HG03175 (cell line): Measurements from ENCODE around the gene FAM3A.
"Not testable (repeated sequence)": the region's sequence is repeated elsewhere in the genome, so short reads cannot be mapped to it uniquely, and the experiment has no call there.

Source experiments
- ATAC-seq: cut with Tn5 transposase; IDR thresholded peaks from one replicate; pipeline ENCODE4 v1.9.1; 2021; ENCODE audit warnings: mild to moderate bottlenecking, moderate library complexity; ENCODE audit not compliant: unreplicated experiment

Gene FAM3A

DNA sequence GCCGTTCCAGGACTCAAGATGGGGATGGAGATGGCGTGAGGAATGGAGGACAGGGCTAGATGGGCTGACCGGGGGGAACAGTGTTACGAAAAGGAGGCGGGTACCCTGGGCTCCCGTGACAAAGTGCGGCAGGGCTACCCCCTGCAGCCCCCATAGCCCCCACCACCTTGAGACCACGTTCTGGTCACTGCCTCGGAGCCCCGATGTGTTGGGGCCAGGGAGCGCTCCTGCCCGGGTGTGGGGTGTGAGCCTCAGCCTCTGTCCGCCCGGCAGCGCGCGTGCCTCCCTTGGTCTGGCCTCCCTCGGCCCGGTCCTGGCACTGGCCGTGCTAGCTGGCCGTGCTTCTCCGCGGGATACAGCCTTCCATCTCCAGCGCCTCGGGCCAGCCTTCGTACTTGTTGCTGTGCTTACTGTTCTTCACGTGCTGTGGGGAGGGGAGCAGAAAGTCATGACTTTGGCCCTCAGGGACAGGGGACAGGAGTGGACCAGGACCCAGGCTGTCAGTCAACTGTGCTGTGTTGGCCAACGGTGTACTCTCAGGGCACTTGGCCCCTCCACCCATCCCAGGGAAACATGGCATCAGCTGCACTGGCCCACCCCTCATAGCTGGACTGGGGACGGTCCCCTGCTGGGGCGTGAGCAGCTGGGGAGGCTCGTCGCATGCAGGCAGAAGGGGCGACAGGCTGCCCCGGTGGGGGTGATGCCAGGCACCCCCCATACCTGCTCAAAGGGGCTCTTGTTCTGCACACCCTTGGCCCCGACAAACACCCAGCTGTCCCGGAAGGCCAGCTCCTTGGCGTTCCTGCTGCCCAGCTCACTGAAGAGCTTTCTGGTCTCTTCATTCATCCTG, 9.3 kb downstream of the FAM3A start:
- no peak for ATAC-seq

- no peak for ATAC-seq
These were observed 10.3 kb downstream of the FAM3A start for GRCh38 chrX:154505734-154506133.

DNA sequence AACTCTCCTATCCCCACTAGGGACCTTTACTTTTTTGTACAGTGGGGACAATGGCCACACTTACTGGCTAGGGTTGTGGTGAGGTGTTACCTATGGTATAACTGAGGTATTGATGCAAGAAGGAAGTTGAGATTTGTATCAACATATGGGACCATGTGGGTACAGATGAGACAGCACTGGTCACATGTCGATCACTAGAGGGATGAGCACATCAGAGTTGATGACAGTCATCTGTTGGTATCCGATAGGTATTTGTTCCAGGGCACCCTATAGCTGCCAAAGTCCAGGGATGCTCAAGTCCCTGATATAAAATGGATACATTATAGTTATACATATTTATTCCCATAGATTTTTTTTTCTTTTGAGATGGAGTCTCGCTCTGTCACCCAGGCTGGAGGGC, 13.0 kb downstream of the FAM3A start:
- no peak for ATAC-seq

DNA sequence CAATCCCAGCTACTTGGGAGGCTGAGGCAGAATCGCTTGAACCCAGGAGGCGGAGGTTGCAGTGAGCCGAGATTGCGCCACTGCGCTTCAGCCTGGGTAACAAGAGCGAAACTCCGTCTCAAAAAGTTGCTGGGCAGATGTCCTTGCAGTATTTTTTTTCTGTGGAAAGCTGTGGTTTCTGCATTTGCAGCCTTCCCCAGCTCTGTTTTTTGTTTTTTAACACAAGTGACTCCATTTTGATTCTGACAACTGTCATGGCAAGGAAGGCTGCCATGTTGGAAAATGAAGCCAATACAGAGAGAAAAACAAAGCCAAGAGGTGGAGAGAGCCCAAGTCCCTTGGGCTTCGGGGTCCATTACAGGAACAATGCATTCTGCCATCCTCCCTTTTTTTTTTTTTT, 13.9 kb downstream of the FAM3A start:
- no peak for ATAC-seq

GRCh38 chrX:154501423-154501822, 14.6 kb downstream of the FAM3A start:
- ATAC-seq, result not testable (repeated sequence)

- not testable (repeated sequence) for ATAC-seq
These were observed 19.4 kb downstream of the FAM3A start for GRCh38 chrX:154496591-154497137.

- ATAC-seq, result no peak
These were observed 20.5 kb downstream of the FAM3A start for GRCh38 chrX:154495472-154495922.

GRCh38 chrX:154494715-154495114, 21.3 kb downstream of the FAM3A start:
- no peak for ATAC-seq

DNA sequence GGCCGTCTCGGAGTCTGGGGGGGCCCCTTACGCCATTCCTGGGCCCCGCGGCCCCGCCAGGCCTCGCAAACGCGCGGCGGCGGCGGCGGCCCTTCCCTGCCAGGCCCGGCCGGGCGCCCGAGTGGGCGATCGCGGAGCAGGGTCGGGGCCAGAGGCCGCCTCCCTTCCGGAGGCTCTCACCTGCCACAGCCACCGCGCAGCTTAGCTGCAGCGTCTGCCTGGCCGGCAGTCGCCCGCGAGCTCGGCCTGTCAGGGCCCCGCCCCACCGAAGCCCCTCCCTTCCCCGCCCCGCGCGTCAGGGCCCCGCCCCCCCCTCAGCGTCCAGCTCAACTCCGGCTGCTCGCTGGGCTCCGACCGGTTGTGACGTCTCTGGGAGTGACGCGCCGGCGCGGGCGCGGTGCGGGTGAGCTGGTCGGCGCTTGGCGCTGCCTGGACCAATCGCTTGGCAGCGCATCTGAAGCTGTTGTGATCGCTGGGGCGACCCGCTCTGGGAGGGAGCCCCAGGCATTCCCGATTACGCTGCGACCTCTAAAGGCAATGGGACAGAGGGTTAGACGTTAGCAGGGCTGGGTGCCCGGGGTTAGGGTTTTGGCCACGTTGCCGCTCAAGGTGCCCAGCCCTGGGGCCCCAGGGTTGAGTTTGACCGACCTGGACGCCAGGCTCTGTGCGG, 25.5 kb downstream of the FAM3A start, which contains the start of gene SLC10A3:
TSS of gene SLC10A3 (minus strand) at position 216 of the 670 bp plus-strand sequence. CDS start 1,689 bp downstream, outside the sequence.
- peak; percentile 83 for ATAC-seq

- peak; percentile 18 for ATAC-seq
These were observed 26.0 kb downstream of the FAM3A start for GRCh38 chrX:154490021-154490413.

- ATAC-seq, result no peak
These were observed 26.9 kb downstream of the FAM3A start for GRCh38 chrX:154489182-154489581.

DNA sequence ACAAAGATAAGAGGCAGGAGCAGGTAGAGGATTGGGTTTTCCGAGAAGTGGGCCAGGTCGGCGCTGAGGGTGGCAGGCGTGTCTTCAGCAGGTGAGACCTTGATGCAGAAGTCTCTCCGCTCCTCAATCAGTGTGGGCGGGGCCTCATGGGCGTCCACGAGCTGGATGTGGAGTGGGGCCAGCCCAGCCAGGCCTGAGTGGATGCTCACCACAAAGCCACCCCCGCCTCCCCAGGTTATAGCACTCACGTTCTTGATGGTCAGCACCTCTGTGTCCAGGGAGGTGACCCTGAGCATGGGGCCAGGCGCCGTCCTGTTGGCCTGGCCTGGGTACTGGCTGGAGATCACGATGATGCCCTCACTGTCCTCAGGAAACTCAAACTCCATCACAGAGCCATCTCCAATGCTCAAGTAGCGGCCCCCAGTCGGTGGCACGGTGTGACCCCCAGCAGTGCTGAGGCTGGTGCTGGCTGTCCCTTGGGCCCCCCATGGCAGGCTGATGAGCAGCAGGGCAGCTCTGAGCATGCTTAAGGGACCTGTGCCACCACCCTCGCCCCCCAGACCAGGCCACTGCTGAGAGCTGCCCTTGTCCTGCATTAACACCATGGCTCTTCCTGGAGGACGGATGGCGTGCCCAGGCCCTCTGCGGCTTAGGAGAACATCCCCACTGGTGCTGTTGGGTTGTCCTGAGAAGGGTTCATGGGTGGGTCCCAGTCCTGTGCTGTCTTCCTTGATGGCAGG, 27.5 kb downstream of the FAM3A start:
- no peak for ATAC-seq

GRCh38 chrX:154487518-154488290, 28.3 kb downstream of the FAM3A start:
- ATAC-seq, result no peak

DNA sequence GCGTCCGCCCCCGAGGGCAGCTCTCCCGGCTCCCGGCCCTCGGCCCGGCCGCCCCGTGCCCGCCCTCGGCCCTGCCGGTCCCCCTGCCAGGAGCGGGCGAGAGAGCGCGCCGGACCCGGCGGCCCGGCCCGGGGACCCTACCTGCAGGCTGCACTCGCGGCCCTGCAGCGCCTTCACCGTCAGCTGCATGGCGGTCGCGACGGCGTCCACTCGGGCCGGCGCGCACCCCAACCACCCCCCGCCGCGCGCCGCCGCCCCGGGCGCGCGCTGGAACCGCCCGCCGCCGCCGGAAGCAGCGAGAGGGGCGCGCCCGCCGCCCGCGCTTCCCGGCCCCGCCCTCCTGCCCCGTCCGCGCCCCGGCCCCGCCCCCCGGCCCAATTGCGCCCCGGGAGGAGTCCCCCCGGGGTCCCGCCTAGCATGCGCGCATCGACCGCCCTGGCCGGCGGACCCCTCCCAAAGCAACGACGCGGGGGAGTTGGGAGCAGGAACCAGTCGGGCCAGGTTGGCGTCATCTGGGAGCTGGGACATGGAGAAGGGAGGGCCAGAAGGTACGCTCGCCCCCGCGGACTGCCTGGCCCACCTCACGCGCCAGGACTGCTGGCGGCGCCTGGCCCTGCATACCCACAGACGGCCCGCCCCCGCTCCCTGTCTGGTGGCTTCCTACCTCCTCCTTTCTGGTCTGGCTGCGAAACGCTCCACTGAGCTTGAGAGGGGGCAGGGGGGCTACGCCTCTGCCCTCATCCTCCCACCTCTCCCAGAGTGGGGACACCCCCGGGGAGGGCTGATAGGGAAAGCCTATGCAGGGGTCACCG, 29.4 kb downstream of the FAM3A start, which contains the start of gene UBL4A:
TSS of gene UBL4A (minus strand) at position 220 of the 812 bp plus-strand sequence. CDS start at position 189, 31 bp downstream.
- ATAC-seq, result no peak

DNA sequence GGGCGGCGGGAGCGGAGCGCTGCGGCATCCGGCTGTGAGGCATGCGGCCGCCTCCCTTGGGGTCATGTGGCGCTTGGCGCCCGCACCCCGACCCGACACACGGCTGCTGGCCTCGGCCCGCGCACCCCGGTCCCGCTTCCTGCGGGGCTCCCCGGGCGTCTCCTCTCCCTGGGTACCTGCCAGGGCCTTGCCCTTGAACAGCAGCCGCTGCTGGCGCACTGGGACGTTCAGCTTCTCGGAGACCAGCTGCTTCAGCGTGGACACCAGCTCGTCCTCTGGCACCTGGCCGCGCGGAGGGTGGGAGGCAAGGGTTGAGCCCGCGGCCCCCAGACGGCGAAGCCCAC, 30.0 kb downstream of the FAM3A start:
- ATAC-seq, result no peak

DNA sequence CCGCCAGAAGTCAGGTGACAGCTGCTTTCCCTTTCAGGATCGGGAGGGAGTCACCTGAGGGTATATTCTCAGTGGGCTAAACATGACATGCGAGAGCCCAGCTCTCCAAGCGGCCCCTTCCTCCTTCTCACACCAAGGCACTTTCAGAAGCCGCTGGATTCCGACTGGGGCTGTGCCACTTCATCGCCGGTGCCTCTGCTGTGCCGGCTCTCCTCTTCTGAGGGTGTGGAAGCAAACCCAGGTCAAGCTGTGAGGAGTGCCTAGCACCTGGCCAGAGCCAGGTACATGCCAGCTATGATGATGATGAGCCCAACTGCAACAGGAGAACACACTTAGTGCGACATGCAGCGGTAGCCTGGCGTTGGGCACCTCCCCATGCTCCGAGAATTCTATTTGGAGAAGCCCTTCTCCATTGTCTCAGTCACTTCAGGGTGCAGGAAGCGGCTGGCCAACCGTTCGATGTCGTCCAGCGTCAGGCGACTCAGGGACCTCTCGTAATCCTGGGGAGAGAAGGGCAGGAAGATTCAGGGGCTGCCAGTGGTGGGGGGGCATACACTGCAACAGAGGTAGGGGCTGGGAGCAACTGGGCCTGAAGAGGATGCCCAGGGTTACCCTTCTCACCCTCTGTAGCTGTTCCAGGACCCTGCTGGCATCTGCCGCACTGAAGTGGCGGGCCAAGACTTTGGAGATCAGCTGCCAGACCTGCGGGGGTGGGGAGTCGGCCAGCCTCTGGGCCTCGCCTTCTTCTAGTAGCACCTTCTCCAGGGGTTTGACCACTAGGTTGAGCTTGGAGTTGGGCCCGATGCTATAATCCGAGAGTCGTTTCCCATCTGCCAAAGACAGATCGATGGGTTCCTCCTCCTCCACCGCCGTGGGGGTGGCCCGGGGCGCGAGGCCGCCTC, 30.6 kb downstream of the FAM3A start:
- no peak for ATAC-seq

DNA sequence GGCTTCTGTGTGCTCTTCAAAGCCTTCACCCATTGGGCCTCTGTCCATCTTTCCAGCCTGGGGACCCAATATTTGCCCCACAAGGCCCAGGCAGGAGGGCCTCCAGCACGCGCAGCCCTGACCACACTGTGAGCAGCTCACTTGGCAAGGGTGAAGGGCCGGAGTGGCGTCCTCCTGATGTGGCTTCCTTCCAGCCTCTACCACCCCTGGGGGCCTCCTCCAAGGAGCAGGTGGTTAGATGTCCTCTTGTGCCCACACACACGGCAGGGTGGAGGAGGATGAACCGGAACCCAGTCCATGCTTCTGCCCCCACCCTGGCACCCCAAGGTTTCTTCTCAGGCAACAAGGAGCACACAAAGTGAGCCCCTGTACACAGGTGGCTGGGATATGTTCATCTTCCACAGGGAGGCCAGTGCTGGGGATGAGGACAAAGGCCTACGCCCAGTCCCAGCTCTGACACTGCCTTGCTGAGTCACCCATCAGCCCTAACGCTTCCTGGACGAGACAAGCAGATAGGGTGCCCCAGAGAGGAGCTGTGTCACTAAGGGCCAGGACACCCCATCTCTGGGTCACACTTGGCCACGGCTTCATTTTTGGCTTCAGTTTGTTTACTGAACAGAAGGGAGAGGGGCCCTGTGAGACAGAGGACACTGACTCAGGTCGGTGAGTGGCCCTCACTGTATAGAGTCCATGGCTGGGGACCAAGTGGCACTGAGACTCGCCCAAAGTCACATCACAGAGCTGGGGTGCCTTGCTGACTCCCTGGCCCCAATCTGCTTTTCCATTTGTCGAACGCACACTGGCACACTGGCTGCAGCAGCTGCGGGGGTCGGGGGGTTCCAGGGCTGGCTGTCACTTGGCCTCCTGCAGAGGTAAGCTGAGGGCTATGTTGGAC, 31.5 kb downstream of the FAM3A start:
- no peak for ATAC-seq
